ENCODE results near the gene GGT6.

GRCh38 chr17:4531988-4532736 lies 28.2 kb downstream of the GGT6 start:
- TF ChIP-seq CTCF (conservative IDR thresholded peaks at IDR 0.05; ENCODE audit: low read length), result no peak
- no peak for TF ChIP-seq EZH2phosphoT487 (IDR thresholded peaks at IDR 0.05; ENCODE audit: borderline replicate concordance)
